GM19397 (cell line): ENCODE data around the gene GCG.
A peak's percentile ranks its signal among the peaks of the same experiment; 100 is the strongest.

Source experiments
- ATAC-seq: cut with Tn5 transposase; IDR thresholded peaks from one replicate; pipeline ENCODE4 v1.9.1; 2021; ENCODE audit warnings: mild to moderate bottlenecking, moderate library complexity; ENCODE audit not compliant: unreplicated experiment

The GCG gene

GRCh38 chr2:162149940-162150339, 2.1 kb downstream of the GCG start:
- ATAC-seq, result no peak

- ATAC-seq, result no peak
Observed at GRCh38 chr2:162149466-162149865, 2.6 kb downstream of the GCG start.

- ATAC-seq, result no peak
Observed at GRCh38 chr2:162148956-162149355, 3.1 kb downstream of the GCG start.

- no peak for ATAC-seq
Observed at GRCh38 chr2:162143969-162144368, 8.1 kb downstream of the GCG start.

- no peak for ATAC-seq
Observed at GRCh38 chr2:162138310-162138709, 13.7 kb downstream of the GCG start.

GRCh38 chr2:162127422-162127821, 24.6 kb downstream of the GCG start:
- ATAC-seq, result no peak

GRCh38 chr2:162126527-162126926, 25.5 kb downstream of the GCG start:
- no peak for ATAC-seq

GRCh38 chr2:162126111-162126519, 25.9 kb downstream of the GCG start:
- peak; percentile 92 for ATAC-seq

GRCh38 chr2:162125138-162125537, 26.9 kb downstream of the GCG start:
- ATAC-seq, result no peak

- no peak for ATAC-seq
Observed at GRCh38 chr2:162123806-162124758, 28.0 kb downstream of the GCG start.

GRCh38 chr2:162118166-162119031, 33.6 kb downstream of the GCG start:
- no peak for ATAC-seq

GRCh38 chr2:162116352-162116751, 35.7 kb downstream of the GCG start:
- ATAC-seq, result no peak

- ATAC-seq, result no peak
Observed at GRCh38 chr2:162115076-162115475, 37.0 kb downstream of the GCG start.

GRCh38 chr2:162114271-162114670, 37.8 kb downstream of the GCG start:
- ATAC-seq, result no peak

- no peak for ATAC-seq
Observed at GRCh38 chr2:162113776-162114168, 38.3 kb downstream of the GCG start.

- no peak for ATAC-seq
Observed at GRCh38 chr2:162113088-162113775, 38.8 kb downstream of the GCG start.

GRCh38 chr2:162111958-162112850, 39.8 kb downstream of the GCG start:
- no peak for ATAC-seq

- ATAC-seq, result no peak
Observed at GRCh38 chr2:162107361-162107901, 44.6 kb downstream of the GCG start.

GRCh38 chr2:162106746-162107145, 45.3 kb downstream of the GCG start:
- ATAC-seq, result no peak

- no peak for ATAC-seq
Observed at GRCh38 chr2:162106146-162106551, 45.9 kb downstream of the GCG start.
